Measurements from ENCODE around the gene GGTA1. TPM values are rescaled to one million over a fixed set of nuclear protein-coding genes. Genes with fewer than 3 reads are reported as not detected.
"Not testable (repeated sequence)": the region's sequence is repeated elsewhere in the genome, so short reads cannot be mapped to it uniquely, and the experiment has no call there.

The GGTA1 gene
- total RNA-seq, 1 donor from 2014 or later = 4.5 TPM

GRCh38 chr9:121463026-121463807 lies 36.4 kb downstream of the GGTA1 start:
- DNase-seq (ENCODE audit: extremely low read depth, low read depth, low spot score) = no peak

GRCh38 chr9:121459513-121459912 lies 40.1 kb downstream of the GGTA1 start:
- no peak for DNase-seq (ENCODE audit: extremely low read depth, low read depth, low spot score)

GRCh38 chr9:121458449-121458848 lies 41.2 kb downstream of the GGTA1 start:
- not testable (repeated sequence) for DNase-seq (ENCODE audit: extremely low read depth, low read depth, low spot score)

GRCh38 chr9:121455527-121456239 lies 44.0 kb downstream of the GGTA1 start:
- DNase-seq (ENCODE audit: extremely low read depth, low read depth, low spot score) = no peak

- no peak for DNase-seq (ENCODE audit: extremely low read depth, low read depth, low spot score)
Measured at GRCh38 chr9:121454972-121455371, 44.7 kb downstream of the GGTA1 start.

GRCh38 chr9:121453232-121453892 lies 46.3 kb downstream of the GGTA1 start:
- DNase-seq (ENCODE audit: extremely low read depth, low read depth, low spot score) = no peak

- DNase-seq (ENCODE audit: extremely low read depth, low read depth, low spot score) = no peak
Measured at GRCh38 chr9:121452085-121452484, 47.6 kb downstream of the GGTA1 start.

GRCh38 chr9:121451586-121451985 lies 48.1 kb downstream of the GGTA1 start:
- DNase-seq (ENCODE audit: extremely low read depth, low read depth, low spot score) = no peak

GRCh38 chr9:121450241-121450640 lies 49.4 kb downstream of the GGTA1 start:
- no peak for DNase-seq (ENCODE audit: extremely low read depth, low read depth, low spot score)

- DNase-seq (ENCODE audit: extremely low read depth, low read depth, low spot score) = no peak
Measured at GRCh38 chr9:121449786-121450185, 49.9 kb downstream of the GGTA1 start.

- no peak for DNase-seq (ENCODE audit: extremely low read depth, low read depth, low spot score)
Measured at GRCh38 chr9:121447321-121447834, 52.3 kb downstream of the GGTA1 start.

GRCh38 chr9:121445986-121446385 lies 53.7 kb downstream of the GGTA1 start:
- no peak for DNase-seq (ENCODE audit: extremely low read depth, low read depth, low spot score)

- no peak for DNase-seq (ENCODE audit: extremely low read depth, low read depth, low spot score)
Measured at GRCh38 chr9:121443981-121444380, 55.7 kb downstream of the GGTA1 start.

- DNase-seq (ENCODE audit: extremely low read depth, low read depth, low spot score) = no peak
Measured at GRCh38 chr9:121441165-121441564, 58.5 kb downstream of the GGTA1 start.

GRCh38 chr9:121439711-121440664 lies 59.7 kb downstream of the GGTA1 start:
- no peak for DNase-seq (ENCODE audit: extremely low read depth, low read depth, low spot score)

- DNase-seq (ENCODE audit: extremely low read depth, low read depth, low spot score) = no peak
Measured at GRCh38 chr9:121439016-121439415, 60.6 kb downstream of the GGTA1 start.

- no peak for DNase-seq (ENCODE audit: extremely low read depth, low read depth, low spot score)
Measured at GRCh38 chr9:121437891-121438290, 61.8 kb downstream of the GGTA1 start.

- DNase-seq (ENCODE audit: extremely low read depth, low read depth, low spot score) = not testable (repeated sequence)
Measured at GRCh38 chr9:121437046-121437445, 62.6 kb downstream of the GGTA1 start.

GRCh38 chr9:121434969-121435368 lies 64.7 kb downstream of the GGTA1 start:
- DNase-seq (ENCODE audit: extremely low read depth, low read depth, low spot score) = no peak

GRCh38 chr9:121427899-121428298 lies 71.7 kb downstream of the GGTA1 start:
- no peak for DNase-seq (ENCODE audit: extremely low read depth, low read depth, low spot score)

Measured in glomerular endothelial cell (primary cell).